ENCODE measurements around the gene CTU2. TPM values are rescaled to one million over a fixed set of nuclear protein-coding genes. Genes with fewer than 3 reads are reported as not detected.

Gene CTU2
- total and polyA plus RNA-seq, 9 of the 15 experiments (the other 6 are each of a cell fraction or from before 2014, with no cell fraction given): 1.3 to 105 (median 23.2) TPM

GRCh38 chr16:88694221-88695087 lies 11.8 kb upstream of the CTU2 start (continued):
- TF ChIP-seq PCBP1 (IDR thresholded peaks at IDR 0.05; ENCODE audit: low read depth, low read length, poor library complexity, severe bottlenecking): peak; percentile 11

DNA sequence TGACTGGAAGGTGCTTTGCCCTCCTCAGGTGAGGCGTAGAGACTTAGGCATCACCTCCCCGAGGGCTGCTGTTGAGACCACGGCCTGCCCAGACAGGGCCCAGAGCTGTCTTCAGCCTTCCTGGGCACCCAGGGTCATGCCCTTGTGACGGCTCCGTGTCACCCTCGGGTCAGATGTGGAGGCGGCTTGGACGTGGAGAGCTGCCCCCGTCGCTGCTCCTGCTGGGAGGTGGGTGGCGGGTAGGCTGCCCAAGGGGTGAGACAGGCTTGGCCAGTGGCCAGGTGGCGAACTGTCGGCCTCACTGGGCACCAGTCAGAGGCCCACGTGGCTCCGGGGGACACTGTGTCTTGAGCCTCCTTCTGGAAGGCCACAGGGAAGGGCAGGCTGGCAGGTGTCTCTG lies 11.1 kb upstream of the CTU2 start:
- Histone ChIP-seq H3K9me3 (replicated peaks; ENCODE audit: control insufficient read depth, insufficient read depth, low read depth, low read length) (no peaks in the 10 kb centered on the region), H3K9me1 (ENCODE audit: control insufficient read depth, insufficient read depth, low read length) (no peaks in the 10 kb centered on the region), H3K79me2 (ENCODE audit: control insufficient read depth, insufficient read depth, low read length) (no peaks in the 10 kb centered on the region), H3K27me3 (ENCODE audit: control insufficient read depth in 2 of 2, insufficient read depth in 2 of 2, low read length in 2 of 2) (no peaks in the 10 kb centered on the region), H3K9ac (ENCODE audit: insufficient read depth in 1 of 2, low read depth in 2 of 2, low read length in 2 of 2) (peak overlapping the region in 1 of 2 experiments; percentile 6; a peak in 1 of 4 replicates), H3K36me3 (ENCODE audit: control insufficient read depth, insufficient read depth, low read length) (peaks cover 43% of the 10 kb centered on the region; the same call in 1 of the 3 replicates), H3K27ac (ENCODE audit: extremely low read depth, low read depth, low read length) (no peak overlapping the region), H3K4me2 (ENCODE audit: insufficient read depth, low read length) (no peak overlapping the region), H3K4me3 (no peak overlapping the region), H3K4me1 (replicated peaks in 1 of 2; ENCODE audit: control insufficient read depth in 2 of 2, insufficient read depth in 2 of 2, low read length in 2 of 2) (peaks cover 9 to 85% of the 10 kb centered on the region in 2 experiments; a peak in 4 of 5 replicates), H4K20me1 (replicated peaks; ENCODE audit: control insufficient read depth, insufficient read depth, low read length) (no peaks in the 10 kb centered on the region), H2AFZ (ENCODE audit: low read depth, low read length) (no peak overlapping the region)
- FAIRE-seq: no peak
- CTCF ChIA-PET (ENCODE audit: low intra/inter-chr PET ratio): no interaction called here
- intact Hi-C loops (cut with micrococcal nuclease): no loop called here
- 75% methylated on average over 15 of the region's 15 CpGs for WGBS (ENCODE audit: insufficient coverage, low coverage, missing lambda C conversion rate)
- ATAC-seq: no peak
- in situ Hi-C loops (cut with MboI): no loop called here
- no peak for DNase-seq (ENCODE audit: extremely low read depth in 1 of 4, low spot score in 3 of 4)
- no TSS peak for BruUV-seq (replicated peaks)
- POLR2A ChIA-PET: interaction anchor here (0.6 to 1.0 kb wide), 3 partner anchors 9 to 46 kb away, joined by 3 read pairs; no protein-coding TSS in a partner anchor
- TF ChIP-seq POLR2H (tag; IDR thresholded peaks at IDR 0.05; ENCODE audit: low read depth) (no peak), EHMT2 (IDR thresholded peaks at IDR 0.05) (no peak), ERF (CRISPR knock-in tag; IDR thresholded peaks at IDR 0.05) (no peak), POLR2G (IDR thresholded peaks at IDR 0.05; ENCODE audit: low read depth, low read length) (peak; percentile 67), HNRNPH1 (optimal IDR thresholded peaks at IDR 0.05; ENCODE audit: low read depth, low read length) (no peak), CREBBP (IDR thresholded peaks at IDR 0.05; ENCODE audit: low read depth, low read length) (no peak)
- TF ChIP-seq, protein P1, sequence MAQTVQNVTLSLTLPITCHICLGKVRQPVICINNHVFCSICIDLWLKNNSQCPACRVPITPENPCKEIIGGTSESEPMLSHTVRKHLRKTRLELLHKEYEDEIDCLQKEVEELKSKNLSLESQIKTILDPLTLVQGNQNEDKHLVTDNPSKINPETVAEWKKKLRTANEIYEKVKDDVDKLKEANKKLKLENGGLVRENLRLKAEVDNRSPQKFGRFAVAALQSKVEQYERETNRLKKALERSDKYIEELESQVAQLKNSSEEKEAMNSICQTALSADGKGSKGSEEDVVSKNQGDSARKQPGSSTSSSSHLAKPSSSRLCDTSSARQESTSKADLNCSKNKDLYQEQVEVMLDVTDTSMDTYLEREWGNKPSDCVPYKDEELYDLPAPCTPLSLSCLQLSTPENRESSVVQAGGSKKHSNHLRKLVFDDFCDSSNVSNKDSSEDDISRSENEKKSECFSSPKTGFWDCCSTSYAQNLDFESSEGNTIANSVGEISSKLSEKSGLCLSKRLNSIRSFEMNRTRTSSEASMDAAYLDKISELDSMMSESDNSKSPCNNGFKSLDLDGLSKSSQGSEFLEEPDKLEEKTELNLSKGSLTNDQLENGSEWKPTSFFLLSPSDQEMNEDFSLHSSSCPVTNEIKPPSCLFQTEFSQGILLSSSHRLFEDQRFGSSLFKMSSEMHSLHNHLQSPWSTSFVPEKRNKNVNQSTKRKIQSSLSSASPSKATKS (CRISPR knock-in tag; IDR thresholded peaks at IDR 0.05): no peak
- TF ChIP-seq, protein P2, sequence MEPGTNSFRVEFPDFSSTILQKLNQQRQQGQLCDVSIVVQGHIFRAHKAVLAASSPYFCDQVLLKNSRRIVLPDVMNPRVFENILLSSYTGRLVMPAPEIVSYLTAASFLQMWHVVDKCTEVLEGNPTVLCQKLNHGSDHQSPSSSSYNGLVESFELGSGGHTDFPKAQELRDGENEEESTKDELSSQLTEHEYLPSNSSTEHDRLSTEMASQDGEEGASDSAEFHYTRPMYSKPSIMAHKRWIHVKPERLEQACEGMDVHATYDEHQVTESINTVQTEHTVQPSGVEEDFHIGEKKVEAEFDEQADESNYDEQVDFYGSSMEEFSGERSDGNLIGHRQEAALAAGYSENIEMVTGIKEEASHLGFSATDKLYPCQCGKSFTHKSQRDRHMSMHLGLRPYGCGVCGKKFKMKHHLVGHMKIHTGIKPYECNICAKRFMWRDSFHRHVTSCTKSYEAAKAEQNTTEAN (CRISPR knock-in tag; IDR thresholded peaks at IDR 0.05): no peak
- TF ChIP-seq, protein P3, sequence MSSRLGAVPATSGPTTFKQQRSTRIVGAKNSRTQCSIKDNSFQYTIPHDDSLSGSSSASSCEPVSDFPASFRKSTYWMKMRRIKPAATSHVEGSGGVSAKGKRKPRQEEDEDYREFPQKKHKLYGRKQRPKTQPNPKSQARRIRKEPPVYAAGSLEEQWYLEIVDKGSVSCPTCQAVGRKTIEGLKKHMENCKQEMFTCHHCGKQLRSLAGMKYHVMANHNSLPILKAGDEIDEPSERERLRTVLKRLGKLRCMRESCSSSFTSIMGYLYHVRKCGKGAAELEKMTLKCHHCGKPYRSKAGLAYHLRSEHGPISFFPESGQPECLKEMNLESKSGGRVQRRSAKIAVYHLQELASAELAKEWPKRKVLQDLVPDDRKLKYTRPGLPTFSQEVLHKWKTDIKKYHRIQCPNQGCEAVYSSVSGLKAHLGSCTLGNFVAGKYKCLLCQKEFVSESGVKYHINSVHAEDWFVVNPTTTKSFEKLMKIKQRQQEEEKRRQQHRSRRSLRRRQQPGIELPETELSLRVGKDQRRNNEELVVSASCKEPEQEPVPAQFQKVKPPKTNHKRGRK (tag; IDR thresholded peaks at IDR 0.05): no peak
